ENCODE measurements around the gene TAF11L8.
"Not testable (repeated sequence)": the region's sequence is repeated elsewhere in the genome, so short reads cannot be mapped to it uniquely, and the experiment has no call there.

Gene TAF11L8

GRCh38 chr5:17590860-17591259 is at the start of gene TAF11L8:
Gene TAF11L8 (minus strand): TSS chr5:17590960.
- DNase-seq: not testable (repeated sequence)

GRCh38 chr5:17634160-17634559 is 43.4 kb upstream of the TAF11L8 start, which contains the start of gene TAF11L14:
Gene TAF11L14 (plus strand): TSS chr5:17634460.
- DNase-seq: no peak

- DNase-seq: not testable (repeated sequence)
These were observed 41.0 kb upstream of the TAF11L8 start, which contains the start of gene TAF11L13 for GRCh38 chr5:17631788-17632187. Gene TAF11L13 (plus strand): TSS chr5:17632088.

- DNase-seq: no peak
These were observed 34.9 kb upstream of the TAF11L8 start for GRCh38 chr5:17625686-17626085.

GRCh38 chr5:17620627-17621026 is 29.9 kb upstream of the TAF11L8 start:
- no peak for DNase-seq

GRCh38 chr5:17619354-17619753 is 28.6 kb upstream of the TAF11L8 start:
- no peak for DNase-seq

GRCh38 chr5:17614872-17615605 is 24.3 kb upstream of the TAF11L8 start:
- DNase-seq: no peak

GRCh38 chr5:17610092-17610491 is 19.3 kb upstream of the TAF11L8 start, which contains the start of gene TAF11L12:
Gene TAF11L12 (plus strand): TSS chr5:17610392.
- DNase-seq: not testable (repeated sequence)

- not testable (repeated sequence) for DNase-seq
These were observed 16.7 kb upstream of the TAF11L8 start for GRCh38 chr5:17607461-17607860.

GRCh38 chr5:17604951-17605350 is 14.2 kb upstream of the TAF11L8 start:
- DNase-seq: no peak

- not testable (repeated sequence) for DNase-seq
These were observed 13.1 kb upstream of the TAF11L8 start, which contains the start of gene TAF11L11 for GRCh38 chr5:17603880-17604279. Gene TAF11L11 (plus strand): TSS chr5:17604183.

GRCh38 chr5:17597728-17598127 is 7.0 kb upstream of the TAF11L8 start, which contains the start of gene TAF11L10:
Gene TAF11L10 (minus strand): TSS chr5:17597828.
- not testable (repeated sequence) for DNase-seq

- not testable (repeated sequence) for DNase-seq
These were observed 3.5 kb upstream of the TAF11L8 start, which contains the start of gene TAF11L9 for GRCh38 chr5:17594255-17594654. Gene TAF11L9 (minus strand): TSS chr5:17594394.

- DNase-seq: not testable (repeated sequence)
These were observed 5.1 kb downstream of the TAF11L8 start, which contains the start of gene TAF11L7 for GRCh38 chr5:17585658-17586057. Gene TAF11L7 (minus strand): TSS chr5:17585758.
